Measurements from ENCODE around the gene BRI3BP. TPM values are rescaled to one million over a fixed set of nuclear protein-coding genes. Genes with fewer than 3 reads are reported as not detected.
A peak's percentile ranks its signal among the peaks of the same experiment; 100 is the strongest.

BRI3BP gene
- polyA plus RNA-seq, 3 donors = 4.4 to 6.9 (median 5.0) TPM

DNA sequence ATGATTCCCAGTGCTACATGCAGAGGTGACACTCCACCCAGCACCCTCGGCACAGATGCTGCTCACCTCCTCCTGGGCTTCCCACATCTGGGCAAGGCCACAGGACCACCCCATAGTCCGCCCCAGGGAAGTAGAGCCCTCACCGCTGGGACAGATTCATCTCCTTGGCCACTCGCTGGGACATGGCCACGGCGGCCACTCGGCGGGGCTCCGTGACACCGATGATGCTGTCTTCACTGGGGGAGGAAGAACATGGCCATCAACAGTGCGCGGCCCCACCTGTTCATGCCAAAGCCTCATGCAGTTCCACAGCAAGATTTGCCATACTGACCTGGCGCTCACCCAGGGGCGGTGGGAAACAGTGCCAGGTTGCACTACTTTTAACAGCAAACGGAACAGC, 18.2 kb upstream of the BRI3BP start:
- Mint-ChIP-seq H3K27ac (peak overlapping the region in 1 of 7 donors; percentile 10), H3K27me3 (ENCODE audit: low read depth in 3 of 3) (no peaks in the 10 kb centered on the region), H3K4me1 (no peaks in the 10 kb centered on the region), H3K9me3 (no peaks in the 10 kb centered on the region), H3K4me3 (no peak overlapping the region), H3K36me3 (peaks cover 64 to 96% of the 10 kb centered on the region in 2 donors)
- H3K27ac ChIP-seq (ENCODE audit: low read depth in 1 of 2, low read length in 2 of 2) = no peak overlapping the region
- no peak for DNase-seq
- H3K4me3 ChIP-seq (replicated peaks in 1 of 3; ENCODE audit: low read depth in 2 of 3, low read length in 3 of 3) = no peak overlapping the region
- no peaks in the 10 kb centered on the region for H3K27me3 ChIP-seq (ENCODE audit: control insufficient read depth in 2 of 2, insufficient read depth in 2 of 2, low read length in 2 of 2)
- H3K4me2 ChIP-seq (replicated peaks; ENCODE audit: extremely low read depth, low read length, poor library complexity, severe bottlenecking) = no peak overlapping the region
- H2AFZ ChIP-seq (ENCODE audit: insufficient read depth, low read depth, low read length, poor library complexity, severe bottlenecking) = no peak overlapping the region
- no peaks in the 10 kb centered on the region for H3K9me3 ChIP-seq (replicated peaks in 1 of 2; ENCODE audit: control insufficient read depth in 1 of 2, insufficient read depth in 1 of 2, low read length in 2 of 2)
- TF ChIP-seq, protein P1, sequence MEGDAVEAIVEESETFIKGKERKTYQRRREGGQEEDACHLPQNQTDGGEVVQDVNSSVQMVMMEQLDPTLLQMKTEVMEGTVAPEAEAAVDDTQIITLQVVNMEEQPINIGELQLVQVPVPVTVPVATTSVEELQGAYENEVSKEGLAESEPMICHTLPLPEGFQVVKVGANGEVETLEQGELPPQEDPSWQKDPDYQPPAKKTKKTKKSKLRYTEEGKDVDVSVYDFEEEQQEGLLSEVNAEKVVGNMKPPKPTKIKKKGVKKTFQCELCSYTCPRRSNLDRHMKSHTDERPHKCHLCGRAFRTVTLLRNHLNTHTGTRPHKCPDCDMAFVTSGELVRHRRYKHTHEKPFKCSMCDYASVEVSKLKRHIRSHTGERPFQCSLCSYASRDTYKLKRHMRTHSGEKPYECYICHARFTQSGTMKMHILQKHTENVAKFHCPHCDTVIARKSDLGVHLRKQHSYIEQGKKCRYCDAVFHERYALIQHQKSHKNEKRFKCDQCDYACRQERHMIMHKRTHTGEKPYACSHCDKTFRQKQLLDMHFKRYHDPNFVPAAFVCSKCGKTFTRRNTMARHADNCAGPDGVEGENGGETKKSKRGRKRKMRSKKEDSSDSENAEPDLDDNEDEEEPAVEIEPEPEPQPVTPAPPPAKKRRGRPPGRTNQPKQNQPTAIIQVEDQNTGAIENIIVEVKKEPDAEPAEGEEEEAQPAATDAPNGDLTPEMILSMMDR (IDR thresholded peaks at IDR 0.05) = no peak
- intact Hi-C loops (cut with micrococcal nuclease) = no loop called here
- peaks cover 71 to 86% of the 10 kb centered on the region in 2 donors for H3K36me3 ChIP-seq (replicated peaks in 1 of 2; ENCODE audit: control insufficient read depth in 1 of 2, insufficient read depth in 2 of 2, low read length in 2 of 2)
- no peaks in the 10 kb centered on the region for H4K20me1 ChIP-seq (ENCODE audit: insufficient read depth, low read length)
- WGBS (ENCODE audit: insufficient coverage) = 93% methylated on average over 12 of the region's 15 CpGs
- H3K79me2 ChIP-seq (ENCODE audit: insufficient read depth, low read length) = no peaks in the 10 kb centered on the region
- no peak overlapping the region for H3K9ac ChIP-seq (ENCODE audit: insufficient read depth, low read length, poor library complexity, severe bottlenecking)
- no peaks in the 10 kb centered on the region for H3K4me1 ChIP-seq (ENCODE audit: control insufficient read depth in 1 of 2, insufficient read depth in 2 of 2, low read length in 2 of 2)

DNA sequence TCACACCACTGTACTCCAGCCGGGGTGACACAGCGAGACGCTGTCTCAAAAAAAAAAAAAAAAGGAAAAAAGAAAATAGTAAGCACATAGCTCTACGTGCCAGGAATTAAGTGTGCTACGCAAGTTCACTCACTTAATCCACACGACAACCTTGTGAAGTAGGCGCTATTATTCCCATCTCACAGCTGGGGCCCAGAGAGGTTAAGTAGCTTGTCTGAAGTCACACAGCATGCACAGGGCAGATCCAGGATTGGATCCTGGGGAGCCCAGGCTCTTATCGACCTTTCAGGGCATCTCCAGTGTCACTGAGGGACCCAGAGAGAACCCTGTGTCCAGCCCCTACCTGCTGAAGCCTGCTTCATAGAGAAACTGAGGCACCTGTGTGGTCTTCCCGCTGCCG, 16.4 kb upstream of the BRI3BP start:
- Histone ChIP-seq H3K4me1 (ENCODE audit: control insufficient read depth in 1 of 2, insufficient read depth in 2 of 2, low read length in 2 of 2) (no peaks in the 10 kb centered on the region), H4K20me1 (ENCODE audit: insufficient read depth, low read length) (no peaks in the 10 kb centered on the region), H3K27me3 (ENCODE audit: control insufficient read depth in 2 of 2, insufficient read depth in 2 of 2, low read length in 2 of 2) (no peaks in the 10 kb centered on the region), H3K79me2 (ENCODE audit: insufficient read depth, low read length) (no peaks in the 10 kb centered on the region), H3K9ac (ENCODE audit: insufficient read depth, low read length, poor library complexity, severe bottlenecking) (no peak overlapping the region), H3K27ac (ENCODE audit: low read depth in 1 of 2, low read length in 2 of 2) (no peak overlapping the region), H3K9me3 (replicated peaks in 1 of 2; ENCODE audit: control insufficient read depth in 1 of 2, insufficient read depth in 1 of 2, low read length in 2 of 2) (no peaks in the 10 kb centered on the region), H2AFZ (ENCODE audit: insufficient read depth, low read depth, low read length, poor library complexity, severe bottlenecking) (no peak overlapping the region), H3K4me3 (replicated peaks in 1 of 3; ENCODE audit: low read depth in 2 of 3, low read length in 3 of 3) (no peak overlapping the region), H3K4me2 (replicated peaks; ENCODE audit: extremely low read depth, low read length, poor library complexity, severe bottlenecking) (no peak overlapping the region), H3K36me3 (replicated peaks in 1 of 2; ENCODE audit: control insufficient read depth in 1 of 2, insufficient read depth in 2 of 2, low read length in 2 of 2) (peaks cover 66 to 86% of the 10 kb centered on the region in 2 donors)
- intact Hi-C loops (cut with micrococcal nuclease) = no loop called here
- H3K4me3 Mint-ChIP-seq = no peak overlapping the region
- H3K36me3 Mint-ChIP-seq = peaks cover 63 to 96% of the 10 kb centered on the region in 2 donors
- TF ChIP-seq, protein P1 (IDR thresholded peaks at IDR 0.05) = no peak
- no peak for DNase-seq
- no peaks in the 10 kb centered on the region for H3K4me1 Mint-ChIP-seq
- peaks cover 0 to 2% (median 0%) of the 10 kb centered on the region in 7 donors for H3K9me3 Mint-ChIP-seq
- H3K27ac Mint-ChIP-seq = no peak overlapping the region
- H3K27me3 Mint-ChIP-seq (ENCODE audit: low read depth in 3 of 3) = no peaks in the 10 kb centered on the region
- 100% methylated on average over 7 of the region's 10 CpGs for WGBS (ENCODE audit: insufficient coverage)
